ENCODE data around the gene KCNE1.
"Not testable (repeated sequence)": the region's sequence is repeated elsewhere in the genome, so short reads cannot be mapped to it uniquely, and the experiment has no call there.

Gene KCNE1

GRCh38 chr21:34458266-34458665 lies 53.7 kb downstream of the KCNE1 start:
- DNase-seq (ENCODE audit: low read depth, low spot score); CTCF ChIA-PET; H3K4me3 ChIP-seq (ENCODE audit: low read depth, low read length); POLR2A ChIA-PET: not testable (repeated sequence)

- H3K4me3 ChIP-seq (ENCODE audit: low read depth, low read length); POLR2A ChIA-PET; CTCF ChIA-PET; DNase-seq (ENCODE audit: low read depth, low spot score): not testable (repeated sequence)
Measured at GRCh38 chr21:34456180-34456579, 55.8 kb downstream of the KCNE1 start.

- CTCF ChIA-PET; POLR2A ChIA-PET; DNase-seq (ENCODE audit: low read depth, low spot score): not testable (repeated sequence)
Measured at GRCh38 chr21:34455628-34456027, 56.4 kb downstream of the KCNE1 start.

GRCh38 chr21:34447018-34447417 lies 65.0 kb downstream of the KCNE1 start:
- H3K4me3 ChIP-seq (ENCODE audit: low read depth, low read length); CTCF ChIA-PET; POLR2A ChIA-PET; DNase-seq (ENCODE audit: low read depth, low spot score): not testable (repeated sequence)

More at GRCh38 chr21:34455628-34456027, 56.4 kb downstream of the KCNE1 start:
- not testable (repeated sequence) for H3K4me3 ChIP-seq (ENCODE audit: low read depth, low read length)

- CTCF ChIA-PET; DNase-seq (ENCODE audit: low read depth, low spot score); H3K4me3 ChIP-seq (ENCODE audit: low read depth, low read length); POLR2A ChIA-PET: not testable (repeated sequence)
Measured at GRCh38 chr21:34443486-34443885, 68.5 kb downstream of the KCNE1 start.

GRCh38 chr21:34429710-34430109 lies 82.3 kb downstream of the KCNE1 start:
- H3K4me3 ChIP-seq (ENCODE audit: low read depth, low read length); DNase-seq (ENCODE audit: low read depth, low spot score); POLR2A ChIA-PET; CTCF ChIA-PET: not testable (repeated sequence)

- CTCF ChIA-PET; POLR2A ChIA-PET; H3K4me3 ChIP-seq (ENCODE audit: low read depth, low read length); DNase-seq (ENCODE audit: low read depth, low spot score): not testable (repeated sequence)
Measured at GRCh38 chr21:34428441-34428840, 83.6 kb downstream of the KCNE1 start.

GRCh38 chr21:34427339-34427738 lies 84.7 kb downstream of the KCNE1 start:
- CTCF ChIA-PET; POLR2A ChIA-PET; DNase-seq (ENCODE audit: low read depth, low spot score); H3K4me3 ChIP-seq (ENCODE audit: low read depth, low read length): not testable (repeated sequence)

- H3K4me3 ChIP-seq (ENCODE audit: low read depth, low read length); POLR2A ChIA-PET; CTCF ChIA-PET; DNase-seq (ENCODE audit: low read depth, low spot score): not testable (repeated sequence)
Measured at GRCh38 chr21:34423805-34424204, 88.2 kb downstream of the KCNE1 start, which contains the start of gene SMIM34. TSS of gene SMIM34 (minus strand) at chr21:34423951. CDS start at chr21:34423839, 112 bp downstream.

GRCh38 chr21:34417448-34418077 lies 94.4 kb downstream of the KCNE1 start:
- DNase-seq (ENCODE audit: low read depth, low spot score); POLR2A ChIA-PET; CTCF ChIA-PET: not testable (repeated sequence)

GRCh38 chr21:34407294-34407693 lies 104.7 kb downstream of the KCNE1 start:
- H3K4me3 ChIP-seq (ENCODE audit: low read depth, low read length); DNase-seq (ENCODE audit: low read depth, low spot score); POLR2A ChIA-PET; CTCF ChIA-PET: not testable (repeated sequence)

More at GRCh38 chr21:34417448-34418077, 94.4 kb downstream of the KCNE1 start:
- not testable (repeated sequence) for H3K4me3 ChIP-seq (ENCODE audit: low read depth, low read length)

GRCh38 chr21:34406676-34407075 lies 105.3 kb downstream of the KCNE1 start:
- POLR2A ChIA-PET; DNase-seq (ENCODE audit: low read depth, low spot score); CTCF ChIA-PET; H3K4me3 ChIP-seq (ENCODE audit: low read depth, low read length): not testable (repeated sequence)

GRCh38 chr21:34406102-34406501 lies 105.9 kb downstream of the KCNE1 start:
- CTCF ChIA-PET; H3K4me3 ChIP-seq (ENCODE audit: low read depth, low read length); POLR2A ChIA-PET; DNase-seq (ENCODE audit: low read depth, low spot score): not testable (repeated sequence)

- H3K4me3 ChIP-seq (ENCODE audit: low read depth, low read length); DNase-seq (ENCODE audit: low read depth, low spot score); CTCF ChIA-PET; POLR2A ChIA-PET: not testable (repeated sequence)
Measured at GRCh38 chr21:34405686-34406085, 106.3 kb downstream of the KCNE1 start.

- POLR2A ChIA-PET; DNase-seq (ENCODE audit: low read depth, low spot score); CTCF ChIA-PET; H3K4me3 ChIP-seq (ENCODE audit: low read depth, low read length): not testable (repeated sequence)
Measured at GRCh38 chr21:34404742-34405141, 107.3 kb downstream of the KCNE1 start.

- H3K4me3 ChIP-seq (ENCODE audit: low read depth, low read length); DNase-seq (ENCODE audit: low read depth, low spot score); CTCF ChIA-PET; POLR2A ChIA-PET: not testable (repeated sequence)
Measured at GRCh38 chr21:34400522-34400921, 111.5 kb downstream of the KCNE1 start.

All from AG04449 (cell line).